Measurements from ENCODE around the gene ATG4B. TPM values are rescaled to one million over a fixed set of nuclear protein-coding genes. Genes with fewer than 3 reads are reported as not detected.

ATG4B gene
- total RNA-seq, 1 donor from 2014 or later, result 80.7 TPM

- Mint-ChIP-seq H3K9me3 (no peaks in the 10 kb centered on the region), H3K4me1 (peaks cover 22% of the 10 kb centered on the region), H3K27ac (peak within 1 kb of the TSS; percentile 85), H3K36me3 (peaks cover 21% of the 10 kb centered on the region), H3K27me3 (ENCODE audit: insufficient read depth, low read depth) (peaks cover 2% of the 10 kb centered on the region), H3K4me3 (peak within 1 kb of the TSS; percentile 96)
- Histone ChIP-seq H3K9ac (peak within 1 kb of the TSS; percentile 82), H3K4me2 (peak within 1 kb of the TSS; percentile 96), H3F3A (ENCODE audit: low read depth) (no peaks in the 10 kb centered on the region), H3K4me3 (peak within 1 kb of the TSS; percentile 91), H4K20me1 (ENCODE audit: low read depth) (no peaks in the 10 kb centered on the region), H2AFZ (replicated peaks) (peak within 1 kb of the TSS; percentile 71), H3K4me1 (peaks cover 4% of the 10 kb centered on the region), H3K27me3 (no peaks in the 10 kb centered on the region), H3K79me2 (ENCODE audit: low read depth) (peaks cover 61% of the 10 kb centered on the region), H3K9me3 (ENCODE audit: low read depth) (no peaks in the 10 kb centered on the region), H3K36me3 (peaks cover 13% of the 10 kb centered on the region), H3K27ac (no peak within 1 kb of the TSS)
- peak; percentile 98 for DNase-seq (ENCODE audit: low spot score)
- TF ChIP-seq EZH2phosphoT487 (IDR thresholded peaks at IDR 0.05) (no peak), EZH2 (IDR thresholded peaks at IDR 0.05) (no peak), CTCF (IDR thresholded peaks at IDR 0.05) (no peak)
Measured at GRCh38 chr2:241686650-241687425, 49.3 kb downstream of the ATG4B start, which contains the start of gene DTYMK. Gene DTYMK, minus strand, starts transcription at chr2:241686815. Its CDS starts 32 bp downstream, at chr2:241686783.

GRCh38 chr2:241689306-241689705 lies 51.8 kb downstream of the ATG4B start:
- peaks cover 21% of the 10 kb centered on the region for H3K4me1 Mint-ChIP-seq

DNA sequence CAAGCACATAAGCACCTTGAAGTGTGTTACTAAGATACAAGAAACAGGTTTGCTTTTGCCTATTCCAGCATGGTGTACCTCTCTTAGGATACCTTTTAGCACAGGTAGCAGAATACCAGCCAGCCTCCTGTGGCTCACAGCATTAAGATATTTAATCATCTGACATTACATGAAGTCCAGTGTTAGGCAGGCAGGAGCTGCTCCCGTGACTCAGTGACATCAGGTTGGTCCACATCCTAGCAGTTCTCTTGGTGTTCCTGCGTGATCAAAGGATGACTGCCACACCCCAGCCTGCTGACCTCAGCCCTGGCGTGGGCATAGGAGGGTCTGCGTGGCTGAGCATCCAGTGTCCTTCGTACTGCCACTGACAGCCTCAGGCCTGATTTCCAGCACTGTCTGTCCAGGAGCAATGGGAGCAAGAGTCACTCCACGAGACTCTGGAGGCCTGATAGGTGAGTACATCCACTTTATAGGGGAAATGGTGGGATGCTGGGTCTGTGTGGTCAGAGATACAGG lies 52.8 kb downstream of the ATG4B start:
- no peaks in the 10 kb centered on the region for H3F3A ChIP-seq (ENCODE audit: low read depth)
- no peaks in the 10 kb centered on the region for H3K9me3 ChIP-seq (ENCODE audit: low read depth)
- no peak overlapping the region for H3K27ac Mint-ChIP-seq
- no peaks in the 10 kb centered on the region for H4K20me1 ChIP-seq (ENCODE audit: low read depth)
- no peak overlapping the region for H3K4me3 Mint-ChIP-seq
- H3K27ac ChIP-seq, result no peak overlapping the region
- peaks cover 18% of the 10 kb centered on the region for H3K4me1 Mint-ChIP-seq
- H3K4me3 ChIP-seq, result no peak overlapping the region
- no peaks in the 10 kb centered on the region for H3K27me3 ChIP-seq
- no peak overlapping the region for H2AFZ ChIP-seq (replicated peaks)
- no peaks in the 10 kb centered on the region for H3K36me3 ChIP-seq
- H3K9me3 Mint-ChIP-seq, result no peaks in the 10 kb centered on the region
- peaks cover 27% of the 10 kb centered on the region for H3K79me2 ChIP-seq (ENCODE audit: low read depth)
- no peak for DNase-seq (ENCODE audit: low spot score)
- peaks cover 4% of the 10 kb centered on the region for H3K4me1 ChIP-seq
- no peak overlapping the region for H3K4me2 ChIP-seq
- peaks cover 4% of the 10 kb centered on the region for H3K27me3 Mint-ChIP-seq (ENCODE audit: insufficient read depth, low read depth)
- H3K9ac ChIP-seq, result no peak overlapping the region
- TF ChIP-seq CTCF (IDR thresholded peaks at IDR 0.05) (no peak), EZH2 (IDR thresholded peaks at IDR 0.05) (no peak), EZH2phosphoT487 (IDR thresholded peaks at IDR 0.05) (no peak)
- peaks cover 9% of the 10 kb centered on the region for H3K36me3 Mint-ChIP-seq

More at GRCh38 chr2:241689306-241689705, 51.8 kb downstream of the ATG4B start:
- DNase-seq (ENCODE audit: low spot score), result no peak
- no peaks in the 10 kb centered on the region for H3K9me3 Mint-ChIP-seq
- H3K4me3 ChIP-seq, result no peak overlapping the region
- peak overlapping the region; percentile 15 for H3K4me3 Mint-ChIP-seq
- TF ChIP-seq EZH2phosphoT487 (IDR thresholded peaks at IDR 0.05) (no peak), EZH2 (IDR thresholded peaks at IDR 0.05) (no peak), CTCF (IDR thresholded peaks at IDR 0.05) (no peak)
- H3K27me3 Mint-ChIP-seq (ENCODE audit: insufficient read depth, low read depth), result peaks cover 4% of the 10 kb centered on the region
- peaks cover 4% of the 10 kb centered on the region for H3K4me1 ChIP-seq
- peaks cover 3% of the 10 kb centered on the region for H3K36me3 ChIP-seq
- no peaks in the 10 kb centered on the region for H4K20me1 ChIP-seq (ENCODE audit: low read depth)
- no peaks in the 10 kb centered on the region for H3K27me3 ChIP-seq
- no peak overlapping the region for H2AFZ ChIP-seq (replicated peaks)
- H3K9me3 ChIP-seq (ENCODE audit: low read depth), result no peaks in the 10 kb centered on the region
- no peak overlapping the region for H3K4me2 ChIP-seq
- no peak overlapping the region for H3K27ac ChIP-seq
- H3K9ac ChIP-seq, result no peak overlapping the region
- H3K27ac Mint-ChIP-seq, result no peak overlapping the region
- H3K79me2 ChIP-seq (ENCODE audit: low read depth), result peaks cover 36% of the 10 kb centered on the region
- H3K36me3 Mint-ChIP-seq, result peaks cover 12% of the 10 kb centered on the region
- H3F3A ChIP-seq (ENCODE audit: low read depth), result no peaks in the 10 kb centered on the region
